NB4 (cell line): ENCODE measurements around the gene LHX5.

Experiments used
- MAX ChIP-seq: IDR thresholded peaks from 2 replicates; pipeline ENCODE4 v1.6.1; 2011; ENCODE audit warnings: low read depth, low read length
- POLR2A ChIP-seq: IDR thresholded peaks from 2 replicates; pipeline ENCODE4 v1.6.1; 2011; ENCODE audit warnings: mild to moderate bottlenecking; ENCODE audit not compliant: insufficient read length; ENCODE audit errors: extremely low read depth
- TF ChIP-seq, protein P1 (sequence below): IDR thresholded peaks from one replicate; pipeline ENCODE4 v1.5.1; 2012; ENCODE audit warnings: low read depth, low read length

DNA sequence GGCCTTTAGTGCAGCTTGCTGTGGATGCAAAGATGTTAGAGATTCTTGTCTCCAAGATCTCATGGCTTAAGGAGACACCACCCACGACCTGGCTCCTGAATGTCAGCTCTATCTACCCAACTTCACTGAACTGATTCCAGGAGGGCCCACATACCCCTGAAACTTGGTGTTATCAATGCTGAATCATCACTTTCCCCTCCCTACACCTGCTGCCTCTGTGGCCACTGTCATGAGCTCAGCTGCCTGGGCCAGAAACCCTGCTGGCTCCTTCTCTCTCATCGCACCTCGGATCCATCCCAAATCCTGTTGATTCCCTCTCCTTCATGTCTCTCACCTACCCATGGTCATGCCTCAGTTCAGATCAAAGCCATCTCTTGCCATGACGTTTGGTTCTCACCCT lies 15.1 kb upstream of the LHX5 start:
- TF ChIP-seq, protein P1, sequence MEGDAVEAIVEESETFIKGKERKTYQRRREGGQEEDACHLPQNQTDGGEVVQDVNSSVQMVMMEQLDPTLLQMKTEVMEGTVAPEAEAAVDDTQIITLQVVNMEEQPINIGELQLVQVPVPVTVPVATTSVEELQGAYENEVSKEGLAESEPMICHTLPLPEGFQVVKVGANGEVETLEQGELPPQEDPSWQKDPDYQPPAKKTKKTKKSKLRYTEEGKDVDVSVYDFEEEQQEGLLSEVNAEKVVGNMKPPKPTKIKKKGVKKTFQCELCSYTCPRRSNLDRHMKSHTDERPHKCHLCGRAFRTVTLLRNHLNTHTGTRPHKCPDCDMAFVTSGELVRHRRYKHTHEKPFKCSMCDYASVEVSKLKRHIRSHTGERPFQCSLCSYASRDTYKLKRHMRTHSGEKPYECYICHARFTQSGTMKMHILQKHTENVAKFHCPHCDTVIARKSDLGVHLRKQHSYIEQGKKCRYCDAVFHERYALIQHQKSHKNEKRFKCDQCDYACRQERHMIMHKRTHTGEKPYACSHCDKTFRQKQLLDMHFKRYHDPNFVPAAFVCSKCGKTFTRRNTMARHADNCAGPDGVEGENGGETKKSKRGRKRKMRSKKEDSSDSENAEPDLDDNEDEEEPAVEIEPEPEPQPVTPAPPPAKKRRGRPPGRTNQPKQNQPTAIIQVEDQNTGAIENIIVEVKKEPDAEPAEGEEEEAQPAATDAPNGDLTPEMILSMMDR = no peak
- TF ChIP-seq MAX = no peak
- no peak for TF ChIP-seq POLR2A
